HepG2 (cell line): ENCODE measurements around the gene CD300LF. TPM values are rescaled to one million over a fixed set of nuclear protein-coding genes. Genes with fewer than 3 reads are reported as not detected.

Source experiments
- ADNP ChIP-seq: sonication (generic); formaldehyde crosslinking; IDR thresholded peaks from 2 replicates; pipeline ENCODE4 v1.4.0; 2020; ENCODE audit warnings: missing genetic modification reagents
- AGO2 ChIP-seq: fragments of 200-400 bp; formaldehyde crosslinking; optimal IDR thresholded peaks from 2 replicates; pipeline ENCODE3; 2017; ENCODE audit warnings: mild to moderate bottlenecking, low read depth, low read length, moderate library complexity
- ATF4 ChIP-seq, 2 experiments: fragments of 450-650 bp in 1 of 2; sonication (generic) in 1 of 2; formaldehyde crosslinking; IDR thresholded peaks; 2 replicates each; pipeline versions ENCODE4 v1.5.0 to v1.8.0; 2020 to 2022; ENCODE audit warnings: mild to moderate bottlenecking in 1 of 2, missing genetic modification reagents in 1 of 2
- BRCA1 ChIP-seq: sonication (generic); formaldehyde crosslinking; IDR thresholded peaks from 2 replicates; pipeline ENCODE4 v1.4.0; 2020; ENCODE audit warnings: missing genetic modification reagents
- DPF2 ChIP-seq: sonication (generic); formaldehyde crosslinking; IDR thresholded peaks from 2 replicates; pipeline ENCODE4 v1.4.0; 2020; ENCODE audit warnings: mild to moderate bottlenecking, low read depth, missing genetic modification reagents, borderline replicate concordance
- EED ChIP-seq: sonication (generic); formaldehyde crosslinking; IDR thresholded peaks from 2 replicates; pipeline ENCODE4 v1.5.0; 2020; ENCODE audit warnings: mild to moderate bottlenecking, missing genetic modification reagents
- GLMP ChIP-seq: sonication (generic); formaldehyde crosslinking; IDR thresholded peaks from 2 replicates; pipeline ENCODE4 v1.9.0; 2021; ENCODE audit warnings: missing genetic modification reagents, mild to moderate bottlenecking, borderline replicate concordance
- GMEB1 ChIP-seq: sonication (generic); formaldehyde crosslinking; IDR thresholded peaks from 2 replicates; pipeline ENCODE4 v1.5.1; 2020; ENCODE audit warnings: missing genetic modification reagents, mild to moderate bottlenecking, borderline replicate concordance
- HDAC6 ChIP-seq: fragments of 200-600 bp; sonication (generic); IDR thresholded peaks from 2 replicates; pipeline ENCODE4 v1.7.0; 2017; ENCODE audit warnings: mild to moderate bottlenecking, antibody characterized with exemption, low read length, low read depth
- KLF12 ChIP-seq: sonication (generic); formaldehyde crosslinking; IDR thresholded peaks from 2 replicates; pipeline ENCODE4 v1.4.0; 2020; ENCODE audit warnings: missing genetic modification reagents, borderline replicate concordance
- NKX3-1 ChIP-seq: sonication (generic); formaldehyde crosslinking; IDR thresholded peaks from 2 replicates; pipeline ENCODE4 v1.5.0; 2020; ENCODE audit warnings: missing genetic modification reagents
- PCBP2 ChIP-seq: fragments of 200-400 bp; formaldehyde crosslinking; optimal IDR thresholded peaks from 2 replicates; pipeline ENCODE3; 2018; ENCODE audit warnings: low read length, low read depth; ENCODE audit not compliant: poor library complexity, severe bottlenecking
- PHF8 ChIP-seq: sonication (generic); formaldehyde crosslinking; IDR thresholded peaks from 2 replicates; pipeline ENCODE4 v1.5.0; 2020; ENCODE audit warnings: missing genetic modification reagents
- PRDM4 ChIP-seq: sonication (generic); formaldehyde crosslinking; IDR thresholded peaks from 2 replicates; pipeline ENCODE4 v1.9.0; 2021; ENCODE audit warnings: missing genetic modification reagents, borderline replicate concordance
- SAP130 ChIP-seq: IDR thresholded peaks from 2 replicates; pipeline ENCODE4 v1.6.1; 2016; ENCODE audit warnings: low read depth
- STAG1 ChIP-seq: sonication (generic); formaldehyde crosslinking; IDR thresholded peaks from 2 replicates; pipeline ENCODE4 v1.4.0; 2020; ENCODE audit warnings: missing genetic modification reagents
- TFAP4 ChIP-seq: sonication (generic); IDR thresholded peaks from 2 replicates; pipeline ENCODE4 v1.6.1; 2016; ENCODE audit warnings: low read depth, borderline replicate concordance
- ZBTB7B ChIP-seq: sonication (generic); formaldehyde crosslinking; IDR thresholded peaks from 2 replicates; pipeline ENCODE4 v1.4.0; 2020; ENCODE audit warnings: missing genetic modification reagents
- ZKSCAN5 ChIP-seq: sonication (generic); formaldehyde crosslinking; IDR thresholded peaks from 2 replicates; pipeline ENCODE4 v1.5.1; 2020; ENCODE audit warnings: mild to moderate bottlenecking, missing genetic modification reagents
- ZNF101 ChIP-seq: sonication (generic); formaldehyde crosslinking; IDR thresholded peaks from 2 replicates; pipeline ENCODE4 v1.4.0; 2020; ENCODE audit warnings: mild to moderate bottlenecking, low read depth, missing genetic modification reagents, borderline replicate concordance
- ZNF484 ChIP-seq: sonication (generic); formaldehyde crosslinking; IDR thresholded peaks from 2 replicates; pipeline ENCODE4 v1.5.1; 2020; ENCODE audit warnings: mild to moderate bottlenecking, low read depth, missing genetic modification reagents, borderline replicate concordance
- ZNF816 ChIP-seq: sonication (generic); formaldehyde crosslinking; IDR thresholded peaks from 2 replicates; pipeline ENCODE4 v1.8.0; 2022; ENCODE audit warnings: missing genetic modification reagents, mild to moderate bottlenecking, borderline replicate concordance
- polyA plus RNA-seq, 8 experiments: library from polyadenylated mRNA; depleted of rRNA in 3 of 8; stranded (reverse) in 7 of 8; unstranded in 1 of 8; fragments of >200 nt; fragmentation: Illumina TruSeq in 4 of 8; extraction: Trizol in 4 of 8; gene quantifications; 2 replicates each; pipeline versions ENCODE4 v1.2.1 to v1.2.3, GENCODE V29; 2011 to 2016; ENCODE audit warnings: low read depth in 4 of 8, missing spikeins in 1 of 8, mixed read lengths in 1 of 8; ENCODE audit not compliant: insufficient read depth in 1 of 8
- total RNA-seq, 5 experiments: library from RNA; depleted of rRNA; stranded (reverse); fragments of >200 nt; fragmentation: Illumina TruSeq; extraction: Trizol; gene quantifications; 2 replicates each; pipeline ENCODE4 v1.2.3, GENCODE V29; 2016; ENCODE audit warnings: low read depth in 1 of 5

The CD300LF gene
- total and polyA plus RNA-seq, 2 of the 13 experiments (the other 11 are each of a cell fraction or from before 2014, with no cell fraction given): not detected

GRCh38 chr17:74750327-74751069 lies 37.8 kb upstream of the CD300LF start (continued):
- TF ChIP-seq ATF4 (CRISPR knock-in tag; IDR thresholded peaks at IDR 0.05): peak in 1 of 2 experiments; percentile 63; a peak in 1 of 4 replicates
- TF ChIP-seq GMEB1 (CRISPR knock-in tag): peak; percentile 39; the same call in 1 of the 2 replicates
- TF ChIP-seq ADNP (CRISPR knock-in tag): no peak
- peak; percentile 39; the same call in 1 of the 2 replicates for TF ChIP-seq PHF8 (CRISPR knock-in tag)
- TF ChIP-seq EED (CRISPR knock-in tag): peak; percentile 25; the same call in 1 of the 2 replicates
- TF ChIP-seq ZBTB7B (CRISPR knock-in tag): peak; percentile 74; the same call in 1 of the 2 replicates
- TF ChIP-seq DPF2 (CRISPR knock-in tag): peak; percentile 75
- no peak for TF ChIP-seq HDAC6
- TF ChIP-seq PCBP2: no peak
- TF ChIP-seq ZKSCAN5 (CRISPR knock-in tag): no peak
- TF ChIP-seq PRDM4: no peak
- TF ChIP-seq KLF12 (CRISPR knock-in tag): peak; percentile 95
- TF ChIP-seq BRCA1 (CRISPR knock-in tag): peak; percentile 96; the same call in 1 of the 2 replicates
- peak; percentile 96 for TF ChIP-seq SAP130 (CRISPR knock-in tag)
- peak; percentile 72 for TF ChIP-seq AGO2
- peak; percentile 70; the same call in 1 of the 2 replicates for TF ChIP-seq ZNF816 (CRISPR knock-in tag)
- TF ChIP-seq STAG1: no peak
- no peak for TF ChIP-seq ZNF101 (CRISPR knock-in tag)
- TF ChIP-seq TFAP4: peak; percentile 70
- TF ChIP-seq GLMP (CRISPR knock-in tag): no peak
- TF ChIP-seq NKX3-1 (CRISPR knock-in tag): peak; percentile 78; the same call in 1 of the 2 replicates
- TF ChIP-seq ZNF484 (CRISPR knock-in tag): no peak; the same call in 1 of the 2 replicates
